ENCODE results near the gene DGKI. TPM values are rescaled to one million over a fixed set of nuclear protein-coding genes. Genes with fewer than 3 reads are reported as not detected.

DGKI gene
- total and polyA plus RNA-seq, 2 of the 4 experiments (the other 2 are of a cell fraction), result 3.9 to 15.8 TPM

GRCh38 chr7:137772748-137773147, 74.0 kb downstream of the DGKI start:
- no peak overlapping the region for H3K18ac ChIP-seq (ENCODE audit: low read depth, low read length)
- no peaks in the 10 kb centered on the region for H3K9me3 ChIP-seq (ENCODE audit: control insufficient read depth, insufficient read depth, low read length)
- H3K4me3 ChIP-seq (ENCODE audit: insufficient read depth, low read depth, low read length), result no peak overlapping the region
- H2AFZ ChIP-seq (replicated peaks; ENCODE audit: low read length, poor library complexity), result no peak overlapping the region
- no peak overlapping the region for H3K23ac ChIP-seq (ENCODE audit: low read depth, low read length)
- H3K14ac ChIP-seq (replicated peaks; ENCODE audit: low read depth, low read length), result no peak overlapping the region
- POLR2A ChIA-PET (ENCODE audit: unreplicated experiment), result no interaction called here
- H3K36me3 ChIP-seq (ENCODE audit: control insufficient read depth, insufficient read depth, low read length), result no peaks in the 10 kb centered on the region
- peaks cover 6% of the 10 kb centered on the region; the same call in 1 of the 2 replicates for H3K9me1 ChIP-seq (ENCODE audit: insufficient read depth, low read length)
- peak overlapping the region; percentile 5; the same call in 1 of the 2 replicates for H3K4me2 ChIP-seq (ENCODE audit: low read depth, low read length)
- in situ Hi-C loops (cut with MboI; ENCODE audit: low sequenced_read_pairs), result no loop called here
- 0 out of 2 replicates have a peak overlapping the region, but pooled peaks have one; percentile 72 for H2BK20ac ChIP-seq (ENCODE audit: low read depth, low read length)
- no peak overlapping the region for H2AK5ac ChIP-seq (ENCODE audit: low read depth, low read length)
- peaks cover 18% of the 10 kb centered on the region for H3K4me1 ChIP-seq (ENCODE audit: control insufficient read depth, insufficient read depth, low read length)
- no peak overlapping the region for H4K5ac ChIP-seq (ENCODE audit: low read depth, low read length)
- 0 out of 4 replicates have a peak, but pooled peaks cover 0 to 3% of the 10 kb centered on the region in 2 experiments for H3K79me1 ChIP-seq (ENCODE audit: low read depth in 1 of 2, low read length in 2 of 2)
- no peak overlapping the region for H3K9ac ChIP-seq (ENCODE audit: low read depth, low read length)
- H3K56ac ChIP-seq (ENCODE audit: extremely low read depth, insufficient read depth, low read length), result no peak overlapping the region
- DNase-seq (peak; percentile 90), ATAC-seq (ENCODE audit: low read depth) (peak; percentile 84)
- no peak overlapping the region for H2BK120ac ChIP-seq (ENCODE audit: low read depth, low read length)
- H2AK9ac ChIP-seq (replicated peaks; ENCODE audit: low read depth, low read length, poor library complexity), result no peak overlapping the region
- H3K27ac ChIP-seq (ENCODE audit: insufficient read depth, low read length), result no peak overlapping the region
- no peak overlapping the region; the same call in 1 of the 2 replicates for H4K91ac ChIP-seq (ENCODE audit: insufficient read depth, low read depth, low read length)
- intact Hi-C loops (cut with micrococcal nuclease), result no loop called here
- CTCF ChIA-PET, result no interaction called here
- no peak overlapping the region for H4K8ac ChIP-seq (ENCODE audit: low read depth in 2 of 2, low read length in 2 of 2)
- no peaks in the 10 kb centered on the region for H3K27me3 ChIP-seq (ENCODE audit: control insufficient read depth, insufficient read depth, low read length)
- dilution Hi-C loops (cut with HindIII; ENCODE audit: low sequenced_read_pairs, unreplicated experiment), result no loop called here
- H2BK15ac ChIP-seq (ENCODE audit: low read depth, low read length), result no peak overlapping the region
- no TSS peak for BruUV-seq (replicated peaks)
- TF ChIP-seq NFE2L2 (IDR thresholded peaks at IDR 0.05; ENCODE audit: low read depth, low read length) (no peak), CHD1 (IDR thresholded peaks at IDR 0.05; ENCODE audit: low read depth, low read length) (no peak), BHLHE40 (IDR thresholded peaks at IDR 0.05; ENCODE audit: low read depth, low read length) (0 out of 2 replicates have a peak, but pooled peaks have one; percentile 19), USF2 (IDR thresholded peaks at IDR 0.05; ENCODE audit: low read depth, low read length) (no peak), FOS (IDR thresholded peaks at IDR 0.05; ENCODE audit: low read depth, low read length) (peak; percentile 86), ELK1 (IDR thresholded peaks at IDR 0.05; ENCODE audit: borderline replicate concordance, low read depth, low read length) (no peak), RFX5 (IDR thresholded peaks at IDR 0.05; ENCODE audit: low read depth, low read length) (no peak), MXI1 (IDR thresholded peaks at IDR 0.05; ENCODE audit: borderline replicate concordance, low read depth, low read length) (no peak), POLR2A (IDR thresholded peaks at IDR 0.05; ENCODE audit: low read depth, low read length) (no peak), CEBPB (IDR thresholded peaks at IDR 0.05; ENCODE audit: low read depth, low read length) (peak; percentile 19; the same call in 1 of the 2 replicates), RCOR1 (IDR thresholded peaks at IDR 0.05; ENCODE audit: insufficient replicate concordance, low read length) (peak; percentile 25), MAFK (IDR thresholded peaks at IDR 0.05; ENCODE audit: low read depth, low read length) (peak; percentile 30; the same call in 1 of the 2 replicates), MAZ (IDR thresholded peaks at IDR 0.05; ENCODE audit: borderline replicate concordance, low read depth, low read length) (0 out of 2 replicates have a peak, but pooled peaks have one; percentile 29)
- TF ChIP-seq, protein P1, sequence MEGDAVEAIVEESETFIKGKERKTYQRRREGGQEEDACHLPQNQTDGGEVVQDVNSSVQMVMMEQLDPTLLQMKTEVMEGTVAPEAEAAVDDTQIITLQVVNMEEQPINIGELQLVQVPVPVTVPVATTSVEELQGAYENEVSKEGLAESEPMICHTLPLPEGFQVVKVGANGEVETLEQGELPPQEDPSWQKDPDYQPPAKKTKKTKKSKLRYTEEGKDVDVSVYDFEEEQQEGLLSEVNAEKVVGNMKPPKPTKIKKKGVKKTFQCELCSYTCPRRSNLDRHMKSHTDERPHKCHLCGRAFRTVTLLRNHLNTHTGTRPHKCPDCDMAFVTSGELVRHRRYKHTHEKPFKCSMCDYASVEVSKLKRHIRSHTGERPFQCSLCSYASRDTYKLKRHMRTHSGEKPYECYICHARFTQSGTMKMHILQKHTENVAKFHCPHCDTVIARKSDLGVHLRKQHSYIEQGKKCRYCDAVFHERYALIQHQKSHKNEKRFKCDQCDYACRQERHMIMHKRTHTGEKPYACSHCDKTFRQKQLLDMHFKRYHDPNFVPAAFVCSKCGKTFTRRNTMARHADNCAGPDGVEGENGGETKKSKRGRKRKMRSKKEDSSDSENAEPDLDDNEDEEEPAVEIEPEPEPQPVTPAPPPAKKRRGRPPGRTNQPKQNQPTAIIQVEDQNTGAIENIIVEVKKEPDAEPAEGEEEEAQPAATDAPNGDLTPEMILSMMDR (conservative IDR thresholded peaks at IDR 0.05; ENCODE audit: low read depth, low read length), result no peak
- H4K20me1 ChIP-seq (ENCODE audit: insufficient read depth, low read length), result no peaks in the 10 kb centered on the region
- H3K4ac ChIP-seq (ENCODE audit: low read depth, low read length), result no peak overlapping the region
- peak overlapping the region; percentile 68 for H2BK5ac ChIP-seq (ENCODE audit: low read depth, low read length, poor library complexity, severe bottlenecking)
